ENCODE measurements around the gene PODN. TPM values are rescaled to one million over a fixed set of nuclear protein-coding genes. Genes with fewer than 3 reads are reported as not detected.

Gene PODN
- total RNA-seq, 1 experiment from 2014 or later = 0.17 TPM

GRCh38 chr1:53089478-53090226, 27.6 kb downstream of the PODN start:
- H3K9ac ChIP-seq (ENCODE audit: extremely low read depth, insufficient read length, low read length) = no peak overlapping the region
- H4K5ac ChIP-seq (ENCODE audit: insufficient read length, low read depth, low read length) = no peak overlapping the region
- H3K4me1 Mint-ChIP-seq = peaks cover 4% of the 10 kb centered on the region in 2 experiments; a peak in 3 of 4 replicates
- H3K27me3 Mint-ChIP-seq (ENCODE audit: low read depth) = peaks cover 5% of the 10 kb centered on the region
- no peak overlapping the region for H2BK20ac ChIP-seq (ENCODE audit: low read depth, low read length, poor library complexity, severe bottlenecking)
- no peak overlapping the region for H2BK120ac ChIP-seq (ENCODE audit: low read depth, low read length, poor library complexity, severe bottlenecking)
- no peak overlapping the region; the same call in 1 of the 2 replicates for H3K14ac ChIP-seq (ENCODE audit: insufficient read depth, low read length)
- no peak overlapping the region for H2BK12ac ChIP-seq (ENCODE audit: insufficient read length, low read depth, low read length)
- no peaks in the 10 kb centered on the region for H3K27me3 ChIP-seq (ENCODE audit: insufficient read depth, low read length)
- no peak overlapping the region for H4K8ac ChIP-seq (replicated peaks; ENCODE audit: insufficient read length, low read depth, low read length)
- no peaks in the 10 kb centered on the region for H4K20me1 ChIP-seq (ENCODE audit: control insufficient read depth, insufficient read depth, insufficient read length)
- H3K56ac ChIP-seq (ENCODE audit: insufficient read length, low read depth, low read length) = no peak overlapping the region
- no peak overlapping the region for H4K91ac ChIP-seq (ENCODE audit: insufficient read length, low read depth, low read length)
- H3K18ac ChIP-seq (ENCODE audit: insufficient read length, low read depth, low read length) = no peak overlapping the region
- no peak overlapping the region for H3K27ac Mint-ChIP-seq
- no peak overlapping the region for H2AK5ac ChIP-seq (ENCODE audit: insufficient read length, low read length)
- DNase-seq = no peak
- H3K4me2 ChIP-seq (ENCODE audit: insufficient read depth, insufficient read length, low read length) = no peak overlapping the region
- H3K9me3 Mint-ChIP-seq = no peaks in the 10 kb centered on the region
- H3K23ac ChIP-seq (ENCODE audit: insufficient read length, low read depth, low read length) = no peak overlapping the region
- no peak overlapping the region for H3K27ac ChIP-seq (ENCODE audit: insufficient read length, low read depth, low read length)
- no peak overlapping the region for H3K4me3 Mint-ChIP-seq
- no peak overlapping the region for H3K4ac ChIP-seq (ENCODE audit: low read depth, low read length)
- no peaks in the 10 kb centered on the region for H3K23me2 ChIP-seq (ENCODE audit: insufficient read length, low read depth, low read length, poor library complexity, severe bottlenecking)
- H2BK15ac ChIP-seq (ENCODE audit: low read depth, low read length) = no peak overlapping the region
- no peak overlapping the region for H2BK5ac ChIP-seq (ENCODE audit: insufficient read length, low read length)
- no CpG with 5 or more reads among the region's 11 CpGs for WGBS (ENCODE audit: extremely low coverage, insufficient read length, low lambda C conversion rate)
- H2AFZ ChIP-seq (ENCODE audit: low read length) = no peak overlapping the region
- no peaks in the 10 kb centered on the region for H3K79me2 ChIP-seq (ENCODE audit: insufficient read depth, low read length)
- no peaks in the 10 kb centered on the region for H3K79me1 ChIP-seq (ENCODE audit: insufficient read depth, low read depth, low read length, poor library complexity, severe bottlenecking)
- no peaks in the 10 kb centered on the region for H3K9me3 ChIP-seq (ENCODE audit: control insufficient read depth, low read depth, low read length)
- H3T11ph ChIP-seq (ENCODE audit: low read length) = no peak overlapping the region
- TF ChIP-seq CTCF (conservative IDR thresholded peaks at IDR 0.05) = no peak
- H3K36me3 Mint-ChIP-seq (ENCODE audit: insufficient read depth in 1 of 3, low read depth in 3 of 3) = no peaks in the 10 kb centered on the region
- no peaks in the 10 kb centered on the region for H3K4me1 ChIP-seq (ENCODE audit: insufficient read depth, low read length)

Measured in H9 (cell line).